Activated CD8-positive, alpha-beta T cell treated with anti-CD3 and anti-CD28 coated beads for 36 hours (primary cell): ENCODE data around the gene BICD1. TPM values are rescaled to one million over a fixed set of nuclear protein-coding genes. Genes with fewer than 3 reads are reported as not detected.
A peak's percentile ranks its signal among the peaks of the same experiment; 100 is the strongest.

Source experiments
- ATAC-seq: fragments of 200-7000 bp; cut with Tn5 transposase; one replicate; pipeline ENCODE4 v1.10.0; 2021; ENCODE audit warnings: mild to moderate bottlenecking, moderate library complexity
- CTCF ChIA-PET: fragments of 350-600 bp; sonication (Branson Sonifier 250); formaldehyde crosslinking; loops from one replicate; lab custom pipeline; 2021; ENCODE audit warnings: antibody characterized with exemption; lab: Charles Lee
- POLR2A ChIA-PET: fragments of 350-600 bp; sonication (Branson Sonifier 250); formaldehyde crosslinking; loops from one replicate; lab custom pipeline; 2021; ENCODE audit warnings: antibody characterized with exemption; lab: Charles Lee
- DNase-seq: peaks from one replicate; pipeline ENCODE4 v3.0.0-alpha.2; 2020
- H3K27ac Mint-ChIP-seq: one replicate; pipeline ENCODE4 v1.8.0; 2021; ENCODE audit warnings: mild to moderate bottlenecking, mixed read lengths
- H3K27me3 Mint-ChIP-seq: one replicate; pipeline ENCODE4 v1.8.0; 2021; ENCODE audit warnings: mixed read lengths
- H3K36me3 Mint-ChIP-seq: one replicate; pipeline ENCODE4 v1.8.0; 2021; ENCODE audit warnings: low read depth, mixed read lengths
- H3K4me1 Mint-ChIP-seq: one replicate; pipeline ENCODE4 v1.8.0; 2021; ENCODE audit warnings: low read depth, mixed read lengths
- H3K4me3 Mint-ChIP-seq: one replicate; pipeline ENCODE4 v1.8.0; 2021; ENCODE audit warnings: mild to moderate bottlenecking, moderate library complexity, mixed read lengths
- H3K9me3 Mint-ChIP-seq: one replicate; pipeline ENCODE4 v1.8.0; 2021; ENCODE audit warnings: mixed read lengths
- intact Hi-C: fragments of 100-400 bp; cut with micrococcal nuclease; formaldehyde crosslinking; loops from one replicate; pipeline ENCODE4 v1.10.0; 2022
- total RNA-seq, 2 experiments: library from RNA; stranded (reverse); gene quantifications; one replicate each; pipeline ENCODE4 v1.2.3, GENCODE V29; 2021
- TF ChIP-seq, protein P1 (sequence below): fragments of 200-600 bp; IDR thresholded peaks from one replicate; pipeline ENCODE4 v1.8.0; 2022; ENCODE audit warnings: antibody characterized with exemption, mild to moderate bottlenecking

Gene BICD1
- total RNA-seq, 2 experiments from 2014 or later = 12.5 to 13.2 TPM

DNA sequence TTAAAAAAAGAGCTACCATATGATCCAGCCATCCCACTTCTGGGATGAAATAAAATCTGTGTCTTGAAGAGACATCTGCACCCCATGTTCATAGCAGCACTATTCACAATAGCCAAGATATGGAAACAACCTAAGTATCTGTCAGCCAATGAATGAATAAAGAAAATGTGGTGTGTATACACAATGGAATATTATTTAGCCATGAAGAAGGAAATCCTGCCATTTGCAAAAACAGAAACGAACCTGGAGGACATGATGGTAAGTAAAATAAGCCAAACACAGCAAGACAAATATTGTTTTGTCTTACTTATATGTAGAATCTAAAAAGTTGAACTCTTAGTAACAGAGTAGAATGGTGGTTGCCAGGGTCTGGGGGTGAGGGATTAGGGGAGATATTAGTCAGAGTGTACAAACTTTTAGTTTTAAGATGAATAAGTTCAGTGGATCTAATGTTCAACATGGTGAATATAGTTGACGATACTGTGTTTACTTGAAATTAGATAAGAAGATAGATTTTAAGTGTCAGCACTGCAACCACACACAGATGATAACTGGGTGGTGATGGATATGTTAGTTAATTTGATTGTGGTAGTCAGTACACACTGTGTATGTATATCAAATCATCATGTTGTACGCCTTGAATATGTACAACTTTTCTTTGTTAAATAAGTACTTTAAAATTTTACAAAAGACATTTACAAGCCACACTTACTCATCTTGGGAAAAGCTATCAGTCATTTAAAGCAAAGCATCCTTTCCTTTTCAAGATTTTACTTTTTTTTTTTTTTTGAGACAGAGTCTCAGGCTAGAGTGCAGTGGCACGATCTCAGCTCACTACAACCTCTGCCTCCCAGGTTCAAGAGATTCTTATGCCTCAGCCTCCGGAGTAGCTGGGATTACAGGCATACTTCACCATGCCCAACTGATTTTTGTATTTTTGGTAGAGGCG is 89.9 kb downstream of the BICD1 start:
- intact Hi-C loops = no loop called here

DNA sequence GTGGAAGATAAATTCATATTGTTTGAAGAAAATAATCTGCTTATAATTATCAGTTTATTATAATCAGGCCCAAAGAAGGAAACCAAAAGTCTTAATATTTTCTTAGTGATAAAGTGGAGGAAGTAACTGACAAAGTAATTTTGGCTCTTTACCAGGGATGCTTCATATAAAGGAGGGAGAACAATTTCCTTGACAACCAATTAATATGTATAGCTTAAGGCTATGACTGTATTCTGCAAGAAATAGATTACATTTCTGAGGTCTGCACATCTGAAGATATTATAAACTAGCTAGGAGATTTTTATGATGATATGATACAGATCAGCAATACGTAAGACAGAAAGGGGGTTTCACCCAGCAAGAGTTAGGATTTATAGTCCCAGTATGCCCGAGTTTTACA is 90.8 kb downstream of the BICD1 start:
- no peak for ATAC-seq
- TF ChIP-seq, protein P1, sequence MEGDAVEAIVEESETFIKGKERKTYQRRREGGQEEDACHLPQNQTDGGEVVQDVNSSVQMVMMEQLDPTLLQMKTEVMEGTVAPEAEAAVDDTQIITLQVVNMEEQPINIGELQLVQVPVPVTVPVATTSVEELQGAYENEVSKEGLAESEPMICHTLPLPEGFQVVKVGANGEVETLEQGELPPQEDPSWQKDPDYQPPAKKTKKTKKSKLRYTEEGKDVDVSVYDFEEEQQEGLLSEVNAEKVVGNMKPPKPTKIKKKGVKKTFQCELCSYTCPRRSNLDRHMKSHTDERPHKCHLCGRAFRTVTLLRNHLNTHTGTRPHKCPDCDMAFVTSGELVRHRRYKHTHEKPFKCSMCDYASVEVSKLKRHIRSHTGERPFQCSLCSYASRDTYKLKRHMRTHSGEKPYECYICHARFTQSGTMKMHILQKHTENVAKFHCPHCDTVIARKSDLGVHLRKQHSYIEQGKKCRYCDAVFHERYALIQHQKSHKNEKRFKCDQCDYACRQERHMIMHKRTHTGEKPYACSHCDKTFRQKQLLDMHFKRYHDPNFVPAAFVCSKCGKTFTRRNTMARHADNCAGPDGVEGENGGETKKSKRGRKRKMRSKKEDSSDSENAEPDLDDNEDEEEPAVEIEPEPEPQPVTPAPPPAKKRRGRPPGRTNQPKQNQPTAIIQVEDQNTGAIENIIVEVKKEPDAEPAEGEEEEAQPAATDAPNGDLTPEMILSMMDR = no peak
- Mint-ChIP-seq H3K36me3 (peaks cover 5% of the 10 kb centered on the region), H3K27me3 (no peaks in the 10 kb centered on the region), H3K9me3 (peaks cover 18% of the 10 kb centered on the region), H3K4me1 (peaks cover 5% of the 10 kb centered on the region), H3K27ac (no peak overlapping the region), H3K4me3 (no peak overlapping the region)
- intact Hi-C loops = no loop called here
- CTCF ChIA-PET = interaction anchor here (1.4 kb wide), 1 partner anchor 137 kb away, joined by 3 read pairs; no protein-coding TSS in a partner anchor
- POLR2A ChIA-PET = interaction anchor here (1.2 kb wide), 1 partner anchor 17 kb away, joined by 3 read pairs; no protein-coding TSS in a partner anchor
- no peak for DNase-seq

More for the DNA sequence above, 89.9 kb downstream of the BICD1 start:
- DNase-seq (no peak), ATAC-seq (no peak)
- H3K4me1 Mint-ChIP-seq = peaks cover 5% of the 10 kb centered on the region
- TF ChIP-seq, protein P1 = no peak
- no peak overlapping the region for H3K27ac Mint-ChIP-seq
- no peak overlapping the region for H3K4me3 Mint-ChIP-seq
- H3K9me3 Mint-ChIP-seq = peaks cover 18% of the 10 kb centered on the region
- ChIA-PET POLR2A (interaction anchor here (1.2 kb wide), 1 partner anchor 16 kb away, joined by 3 read pairs; no protein-coding TSS in a partner anchor), CTCF (no interaction called here)
- peaks cover 5% of the 10 kb centered on the region for H3K36me3 Mint-ChIP-seq
- H3K27me3 Mint-ChIP-seq = no peaks in the 10 kb centered on the region

DNA sequence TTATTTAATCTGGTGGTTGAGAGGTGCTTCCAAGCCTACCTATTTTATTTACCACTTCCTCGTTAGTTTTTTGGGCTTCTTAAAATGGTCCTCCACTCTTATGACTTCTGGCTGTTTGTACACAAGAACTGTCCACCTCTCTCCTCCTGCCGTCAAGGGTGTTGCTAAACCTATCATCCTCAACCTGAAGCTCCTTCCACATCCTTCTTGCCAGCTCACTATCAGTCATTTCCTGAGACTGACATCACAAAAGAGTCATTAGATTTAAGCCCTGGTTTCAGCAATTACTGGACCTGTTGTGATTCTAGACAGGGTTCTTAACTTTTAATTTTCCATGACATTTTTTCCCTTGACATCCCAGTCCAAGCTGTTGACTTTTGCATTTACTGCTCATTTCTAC is 91.9 kb downstream of the BICD1 start:
- intact Hi-C loops = no loop called here
- ChIA-PET POLR2A (interaction anchor here (0.6 kb wide), 2 partner anchors 62 to 91 kb away, joined by 3 read pairs; no protein-coding TSS in a partner anchor), CTCF (interaction anchor here (1.4 kb wide), 1 partner anchor 138 kb away, joined by 3 read pairs; no protein-coding TSS in a partner anchor)
- Mint-ChIP-seq H3K4me1 (peaks cover 5% of the 10 kb centered on the region), H3K4me3 (no peak overlapping the region), H3K36me3 (peaks cover 5% of the 10 kb centered on the region), H3K27ac (no peak overlapping the region), H3K27me3 (no peaks in the 10 kb centered on the region), H3K9me3 (peaks cover 14% of the 10 kb centered on the region)
- peak; percentile 61 for ATAC-seq
- TF ChIP-seq, protein P1 = no peak
- DNase-seq = no peak

GRCh38 chr12:32201096-32201495 is 94.4 kb downstream of the BICD1 start:
- Mint-ChIP-seq H3K27ac (no peak overlapping the region), H3K4me3 (no peak overlapping the region), H3K36me3 (peaks cover 3% of the 10 kb centered on the region), H3K27me3 (no peaks in the 10 kb centered on the region), H3K4me1 (peaks cover 7% of the 10 kb centered on the region), H3K9me3 (peaks cover 4% of the 10 kb centered on the region)
- DNase-seq (no peak), ATAC-seq (no peak)
- TF ChIP-seq, protein P1 = no peak
- CTCF ChIA-PET = no interaction called here
- POLR2A ChIA-PET = no interaction called here
- intact Hi-C loops = no loop called here

DNA sequence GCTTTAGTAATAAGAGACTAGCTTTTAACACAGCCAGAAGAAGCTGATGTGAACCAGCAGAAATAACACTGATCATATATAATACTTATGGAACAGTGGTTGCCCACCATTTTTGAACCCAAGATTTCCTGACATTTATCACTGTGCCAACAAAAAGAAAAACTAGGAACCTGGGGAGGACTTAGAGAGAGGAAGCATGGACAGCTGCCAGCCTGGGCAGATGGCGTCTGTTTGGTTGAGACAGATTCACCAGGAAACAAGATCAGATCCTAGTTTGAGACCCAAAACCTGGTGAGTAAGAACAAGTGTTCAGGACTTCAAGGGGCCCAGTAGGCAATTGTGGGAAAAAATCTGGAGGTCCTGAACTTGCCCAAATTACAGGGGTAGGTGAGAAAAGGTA is 95.3 kb downstream of the BICD1 start:
- TF ChIP-seq, protein P1 = no peak
- Mint-ChIP-seq H3K36me3 (peaks cover 3% of the 10 kb centered on the region), H3K27ac (no peak overlapping the region), H3K4me1 (peaks cover 7% of the 10 kb centered on the region), H3K9me3 (no peaks in the 10 kb centered on the region), H3K4me3 (no peak overlapping the region), H3K27me3 (no peaks in the 10 kb centered on the region)
- DNase-seq = no peak
- intact Hi-C loops = no loop called here
- CTCF ChIA-PET = no interaction called here
- ATAC-seq = no peak
- POLR2A ChIA-PET = no interaction called here
